Suprapubic skin (tissue), 4 donors: Measurements from ENCODE around the gene JPH3.

Experiments used
- CTCF ChIP-seq, 2 donors: fragments of 200-600 bp in 1 of 2; fragments of 450-650 bp in 1 of 2; sonication (generic) in 1 of 2; IDR thresholded peaks; one replicate each; pipeline ENCODE4 v1.5.1; 2016 to 2019; ENCODE audit warnings: antibody characterized with exemption in 2 of 2, mild to moderate bottlenecking in 1 of 2, moderate library complexity in 1 of 2
- POLR2A ChIP-seq, 2 donors: fragments of 450-650 bp; IDR thresholded peaks; one replicate each; pipeline ENCODE4 v1.6.1; 2017; ENCODE audit warnings: antibody characterized with exemption in 2 of 2, mild to moderate bottlenecking in 2 of 2, moderate library complexity in 2 of 2
- POLR2AphosphoS5 ChIP-seq, 3 donors: sonication (generic); formaldehyde crosslinking; IDR thresholded peaks; one replicate each; pipeline ENCODE4 v1.6.1; 2017; ENCODE audit warnings: antibody characterized with exemption in 3 of 3

- TF ChIP-seq CTCF (IDR thresholded peaks at IDR 0.05) = no peak
- no peak for TF ChIP-seq POLR2AphosphoS5 (IDR thresholded peaks at IDR 0.05)
- no peak for TF ChIP-seq POLR2A (IDR thresholded peaks at IDR 0.05)
These were observed 29.3 kb upstream of the JPH3 start for GRCh38 chr16:87572959-87573358.
